DOHH2 (cell line): ENCODE data around the gene NEK7.
A peak's percentile ranks its signal among the peaks of the same experiment; 100 is the strongest.

Experiments
- H3F3A ChIP-seq: fragments of 200-600 bp; sonication (generic), shearing (Covaris generic); 2 replicates; pipeline ENCODE4 v1.6.0; 2016; ENCODE audit warnings: antibody characterized with exemption, mild to moderate bottlenecking; ENCODE audit not compliant: control insufficient read depth, insufficient read depth
- H3K27ac ChIP-seq: fragments of 200-600 bp; sonication (generic); 2 replicates; pipeline ENCODE4 v1.5.1; 2014; ENCODE audit warnings: low read depth, mild to moderate bottlenecking, low read length, moderate library complexity
- H3K27me3 ChIP-seq: fragments of 200-600 bp; sonication (generic); 2 replicates; pipeline ENCODE4 v1.6.1; 2014; ENCODE audit warnings: mild to moderate bottlenecking, low read length, mixed read lengths; ENCODE audit not compliant: control insufficient read depth
- H3K36me3 ChIP-seq: fragments of 200-600 bp; sonication (generic); 2 replicates; pipeline ENCODE4 v1.6.1; 2014; ENCODE audit warnings: mild to moderate bottlenecking, low read length, moderate library complexity, mixed read lengths; ENCODE audit not compliant: control insufficient read depth
- H3K4me1 ChIP-seq: fragments of 200-600 bp; sonication (generic); 2 replicates; pipeline ENCODE4 v1.6.1; 2014; ENCODE audit warnings: mild to moderate bottlenecking, low read length, mixed read lengths; ENCODE audit not compliant: control insufficient read depth
- H3K4me2 ChIP-seq: fragments of 200-600 bp; sonication (generic); 2 replicates; pipeline ENCODE4 v1.6.0; 2014; ENCODE audit warnings: mild to moderate bottlenecking, low read length, moderate library complexity
- H3K4me3 ChIP-seq: fragments of 200-600 bp; sonication (generic); 2 replicates; pipeline ENCODE4 v1.5.1; 2014; ENCODE audit warnings: mild to moderate bottlenecking, low read length, mixed read lengths
- H3K79me2 ChIP-seq: fragments of 200-600 bp; sonication (generic); 2 replicates; pipeline ENCODE4 v1.6.1; 2014; ENCODE audit warnings: mild to moderate bottlenecking, low read length, mixed read lengths; ENCODE audit not compliant: control insufficient read depth
- H3K9me2 ChIP-seq: fragments of 200-600 bp; sonication (generic); replicated peaks from 2 replicates; pipeline ENCODE4 v1.6.1; 2014; ENCODE audit warnings: mild to moderate bottlenecking, low read length, mixed read lengths; ENCODE audit not compliant: control insufficient read depth
- H3K9me3 ChIP-seq: fragments of 200-600 bp; sonication (generic); 2 replicates; pipeline ENCODE4 v1.6.1; 2014; ENCODE audit warnings: antibody characterized with exemption, low read length, mixed read lengths; ENCODE audit not compliant: control insufficient read depth, insufficient read depth
- H4K20me1 ChIP-seq: fragments of 200-600 bp; sonication (generic); 2 replicates; pipeline ENCODE4 v1.6.0; 2014; ENCODE audit warnings: low read depth, mild to moderate bottlenecking, antibody characterized with exemption, low read length, moderate library complexity; ENCODE audit not compliant: control insufficient read depth, insufficient read depth
- EZH2phosphoT487 ChIP-seq: fragments of 200-600 bp; sonication (generic); IDR thresholded peaks from 2 replicates; pipeline ENCODE4 v1.6.1; 2017; ENCODE audit warnings: borderline replicate concordance, mild to moderate bottlenecking, antibody characterized with exemption, low read length, moderate library complexity, mixed read lengths
- TF ChIP-seq, protein P1 (sequence below): fragments of 200-600 bp; sonication (generic); IDR thresholded peaks from one replicate; pipeline ENCODE4 v1.5.1; 2014; ENCODE audit warnings: antibody characterized with exemption, mild to moderate bottlenecking, low read depth, low read length; ENCODE audit not compliant: poor library complexity, severe bottlenecking

NEK7 gene

DNA sequence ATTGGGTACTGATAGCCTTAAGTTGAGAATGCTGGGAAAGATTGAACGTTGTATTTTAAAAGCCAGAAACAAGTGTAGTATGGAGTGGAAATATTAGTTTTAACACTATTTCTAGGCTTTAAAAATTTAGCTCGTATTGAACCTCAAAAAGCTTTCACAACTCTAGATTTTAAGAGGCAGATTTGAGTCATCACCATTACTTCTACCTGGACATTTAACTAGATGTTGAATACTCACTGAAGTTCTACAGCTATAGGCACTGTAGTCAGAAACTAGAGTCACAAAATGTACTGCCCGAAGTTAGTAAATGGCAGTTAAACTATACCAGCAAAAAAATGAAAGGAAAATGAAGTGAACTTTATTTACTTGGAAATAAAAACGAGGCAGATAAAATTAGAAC lies 96.5 kb downstream of the NEK7 start:
- no peaks in the 10 kb centered on the region for H3F3A ChIP-seq
- no peaks in the 10 kb centered on the region for H3K9me3 ChIP-seq
- H3K27ac ChIP-seq: no peak overlapping the region
- no peaks in the 10 kb centered on the region for H3K36me3 ChIP-seq
- no peak overlapping the region for H3K4me3 ChIP-seq
- H3K79me2 ChIP-seq: peaks cover 3% of the 10 kb centered on the region; the same call in 1 of the 2 replicates
- no peaks in the 10 kb centered on the region for H3K27me3 ChIP-seq
- peaks cover 10% of the 10 kb centered on the region for H3K4me1 ChIP-seq
- TF ChIP-seq, protein P1, sequence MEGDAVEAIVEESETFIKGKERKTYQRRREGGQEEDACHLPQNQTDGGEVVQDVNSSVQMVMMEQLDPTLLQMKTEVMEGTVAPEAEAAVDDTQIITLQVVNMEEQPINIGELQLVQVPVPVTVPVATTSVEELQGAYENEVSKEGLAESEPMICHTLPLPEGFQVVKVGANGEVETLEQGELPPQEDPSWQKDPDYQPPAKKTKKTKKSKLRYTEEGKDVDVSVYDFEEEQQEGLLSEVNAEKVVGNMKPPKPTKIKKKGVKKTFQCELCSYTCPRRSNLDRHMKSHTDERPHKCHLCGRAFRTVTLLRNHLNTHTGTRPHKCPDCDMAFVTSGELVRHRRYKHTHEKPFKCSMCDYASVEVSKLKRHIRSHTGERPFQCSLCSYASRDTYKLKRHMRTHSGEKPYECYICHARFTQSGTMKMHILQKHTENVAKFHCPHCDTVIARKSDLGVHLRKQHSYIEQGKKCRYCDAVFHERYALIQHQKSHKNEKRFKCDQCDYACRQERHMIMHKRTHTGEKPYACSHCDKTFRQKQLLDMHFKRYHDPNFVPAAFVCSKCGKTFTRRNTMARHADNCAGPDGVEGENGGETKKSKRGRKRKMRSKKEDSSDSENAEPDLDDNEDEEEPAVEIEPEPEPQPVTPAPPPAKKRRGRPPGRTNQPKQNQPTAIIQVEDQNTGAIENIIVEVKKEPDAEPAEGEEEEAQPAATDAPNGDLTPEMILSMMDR: no peak
- no peak for TF ChIP-seq EZH2phosphoT487
- no peaks in the 10 kb centered on the region for H3K9me2 ChIP-seq
- H4K20me1 ChIP-seq: no peaks in the 10 kb centered on the region
- peak overlapping the region; percentile 16; the same call in 1 of the 2 replicates for H3K4me2 ChIP-seq

DNA sequence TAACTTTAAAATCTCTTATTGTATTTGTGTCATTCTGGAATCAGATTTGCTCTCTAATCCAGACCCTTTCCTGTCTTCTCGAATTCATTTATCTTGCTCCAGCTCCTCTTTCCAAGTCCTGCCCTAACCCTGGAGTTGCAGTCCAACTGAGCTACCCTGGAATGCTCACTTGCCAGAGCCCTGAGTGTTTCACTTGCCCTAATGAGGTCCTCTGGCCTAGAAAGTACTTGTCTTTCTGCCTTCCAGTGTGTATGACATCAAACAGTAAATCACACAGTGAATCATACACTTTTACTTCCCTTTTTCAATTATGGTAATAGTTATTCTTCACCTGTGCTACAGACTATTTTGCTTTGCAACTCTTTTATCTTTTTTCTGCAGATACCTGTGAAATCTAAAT lies 96.9 kb downstream of the NEK7 start:
- Histone ChIP-seq H3K9me2 (no peaks in the 10 kb centered on the region), H3K79me2 (peaks cover 3% of the 10 kb centered on the region; the same call in 1 of the 2 replicates), H3K4me2 (peak overlapping the region; percentile 16; the same call in 1 of the 2 replicates), H3K27ac (no peak overlapping the region), H3K4me3 (no peak overlapping the region), H3K4me1 (peaks cover 10% of the 10 kb centered on the region), H3K36me3 (no peaks in the 10 kb centered on the region), H4K20me1 (no peaks in the 10 kb centered on the region), H3K27me3 (no peaks in the 10 kb centered on the region), H3K9me3 (no peaks in the 10 kb centered on the region), H3F3A (no peaks in the 10 kb centered on the region)
- TF ChIP-seq, protein P1: no peak
- no peak for TF ChIP-seq EZH2phosphoT487

GRCh38 chr1:198254521-198254920 lies 97.7 kb downstream of the NEK7 start:
- TF ChIP-seq EZH2phosphoT487: no peak
- TF ChIP-seq, protein P1: no peak
- Histone ChIP-seq H4K20me1 (no peaks in the 10 kb centered on the region), H3K4me3 (no peak overlapping the region), H3K9me2 (no peaks in the 10 kb centered on the region), H3K27me3 (no peaks in the 10 kb centered on the region), H3K4me2 (no peak overlapping the region), H3K79me2 (peaks cover 3% of the 10 kb centered on the region; the same call in 1 of the 2 replicates), H3K27ac (no peak overlapping the region), H3K9me3 (no peaks in the 10 kb centered on the region), H3F3A (no peaks in the 10 kb centered on the region), H3K4me1 (peaks cover 10% of the 10 kb centered on the region), H3K36me3 (no peaks in the 10 kb centered on the region)
